Osteoblast (primary cell): ENCODE results near the gene PM20D1. TPM values are rescaled to one million over a fixed set of nuclear protein-coding genes. Genes with fewer than 3 reads are reported as not detected.

Experiments
- DNase-seq: peaks from one replicate; pipeline ENCODE4 v3.0.0; 2011; ENCODE audit warnings: low spot score, mixed read lengths; ENCODE audit not compliant: insufficient read length; ENCODE audit errors: missing footprints
- H2AFZ ChIP-seq: 2 replicates; pipeline ENCODE4 v1.6.0; 2011; ENCODE audit warnings: mild to moderate bottlenecking, low read length
- H3K27ac ChIP-seq: 2 replicates; pipeline ENCODE4 v1.5.1; 2011; ENCODE audit warnings: mild to moderate bottlenecking, low read depth, low read length, moderate library complexity
- H3K27me3 ChIP-seq: 2 replicates; pipeline ENCODE4 v1.6.0; 2012; ENCODE audit warnings: mild to moderate bottlenecking, control low read depth, inconsistent platforms, low read length, moderate library complexity; ENCODE audit not compliant: insufficient read depth
- H3K36me3 ChIP-seq: 2 replicates; pipeline ENCODE4 v1.5.1; 2011; ENCODE audit warnings: mild to moderate bottlenecking, low read length, control low read depth, moderate library complexity; ENCODE audit not compliant: insufficient read depth
- H3K4me1 ChIP-seq: 2 replicates; pipeline ENCODE4 v1.5.1; 2011; ENCODE audit warnings: mild to moderate bottlenecking, low read length, control low read depth, moderate library complexity; ENCODE audit not compliant: insufficient read depth
- H3K4me2 ChIP-seq: 2 replicates; pipeline ENCODE4 v1.6.0; 2011; ENCODE audit warnings: mild to moderate bottlenecking, low read length; ENCODE audit not compliant: insufficient read depth
- H3K4me3 ChIP-seq: fragments of 200-600 bp; sonication (generic); 3 replicates; pipeline ENCODE4 v1.5.1; 2012; ENCODE audit warnings: mild to moderate bottlenecking, low read length, inconsistent platforms; ENCODE audit not compliant: insufficient read depth
- H3K79me2 ChIP-seq: 2 replicates; pipeline ENCODE4 v1.6.0; 2012; ENCODE audit warnings: mild to moderate bottlenecking, low read length, control low read depth, inconsistent platforms; ENCODE audit not compliant: insufficient read depth
- H3K9me3 ChIP-seq: 2 replicates; pipeline ENCODE4 v1.5.1; 2011; ENCODE audit warnings: low read depth, low read length, control low read depth
- H4K20me1 ChIP-seq: 2 replicates; pipeline ENCODE4 v1.6.0; 2012; ENCODE audit warnings: mild to moderate bottlenecking, low read length, control low read depth; ENCODE audit not compliant: insufficient read depth
- total RNA-seq: library from RNA; depleted of rRNA; stranded (reverse); fragments of >200 nt; gene quantifications from 2 replicates; pipeline ENCODE4 v1.2.3, GENCODE V29; 2012
- TF ChIP-seq, protein P1 (sequence below): IDR thresholded peaks from 2 replicates; pipeline ENCODE4 v1.5.1; 2011; ENCODE audit warnings: mild to moderate bottlenecking, low read depth, low read length, moderate library complexity; ENCODE audit errors: extremely low read depth

The PM20D1 gene
- total RNA-seq, 1 donor = not detected

GRCh38 chr1:205804605-205805004 is 45.3 kb downstream of the PM20D1 start:
- no peaks in the 10 kb centered on the region for H3K9me3 ChIP-seq
- TF ChIP-seq, protein P1, sequence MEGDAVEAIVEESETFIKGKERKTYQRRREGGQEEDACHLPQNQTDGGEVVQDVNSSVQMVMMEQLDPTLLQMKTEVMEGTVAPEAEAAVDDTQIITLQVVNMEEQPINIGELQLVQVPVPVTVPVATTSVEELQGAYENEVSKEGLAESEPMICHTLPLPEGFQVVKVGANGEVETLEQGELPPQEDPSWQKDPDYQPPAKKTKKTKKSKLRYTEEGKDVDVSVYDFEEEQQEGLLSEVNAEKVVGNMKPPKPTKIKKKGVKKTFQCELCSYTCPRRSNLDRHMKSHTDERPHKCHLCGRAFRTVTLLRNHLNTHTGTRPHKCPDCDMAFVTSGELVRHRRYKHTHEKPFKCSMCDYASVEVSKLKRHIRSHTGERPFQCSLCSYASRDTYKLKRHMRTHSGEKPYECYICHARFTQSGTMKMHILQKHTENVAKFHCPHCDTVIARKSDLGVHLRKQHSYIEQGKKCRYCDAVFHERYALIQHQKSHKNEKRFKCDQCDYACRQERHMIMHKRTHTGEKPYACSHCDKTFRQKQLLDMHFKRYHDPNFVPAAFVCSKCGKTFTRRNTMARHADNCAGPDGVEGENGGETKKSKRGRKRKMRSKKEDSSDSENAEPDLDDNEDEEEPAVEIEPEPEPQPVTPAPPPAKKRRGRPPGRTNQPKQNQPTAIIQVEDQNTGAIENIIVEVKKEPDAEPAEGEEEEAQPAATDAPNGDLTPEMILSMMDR = no peak

DNA sequence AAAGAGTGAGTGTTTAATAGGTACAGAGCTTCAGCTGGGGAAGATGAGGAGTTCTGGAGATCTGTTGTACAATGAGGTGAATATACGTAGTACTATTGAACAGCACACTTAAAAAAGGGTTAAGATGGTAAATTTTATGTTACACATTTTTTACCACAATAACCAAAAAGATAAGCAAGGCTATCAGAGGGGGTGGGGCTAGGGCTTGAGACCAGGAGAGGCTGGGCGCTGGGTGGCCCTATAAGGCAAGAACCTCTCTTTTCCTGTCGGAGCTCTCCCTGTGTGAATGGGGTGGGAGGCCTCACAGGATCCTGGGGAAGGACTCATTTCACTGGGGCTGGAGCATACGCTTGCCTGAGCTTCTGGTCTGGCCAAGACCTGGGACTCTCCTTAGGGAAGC is 45.9 kb downstream of the PM20D1 start:
- DNase-seq = no peak
- Histone ChIP-seq H3K27ac (no peak overlapping the region), H3K27me3 (no peaks in the 10 kb centered on the region), H3K4me1 (peaks cover 9% of the 10 kb centered on the region), H3K79me2 (peaks cover 50% of the 10 kb centered on the region), H3K36me3 (peaks cover 13% of the 10 kb centered on the region), H3K4me3 (no peak overlapping the region), H4K20me1 (peaks cover 25% of the 10 kb centered on the region), H3K9me3 (no peaks in the 10 kb centered on the region), H3K4me2 (no peak overlapping the region), H2AFZ (no peak overlapping the region)
- TF ChIP-seq, protein P1 = no peak

More at GRCh38 chr1:205804605-205805004, 45.3 kb downstream of the PM20D1 start:
- peaks cover 8% of the 10 kb centered on the region for H3K36me3 ChIP-seq
- H3K79me2 ChIP-seq = peaks cover 56% of the 10 kb centered on the region
- H3K4me2 ChIP-seq = no peak overlapping the region
- H3K4me3 ChIP-seq = no peak overlapping the region
- H3K27me3 ChIP-seq = no peaks in the 10 kb centered on the region
- no peak overlapping the region for H3K27ac ChIP-seq
- H2AFZ ChIP-seq = no peak overlapping the region
- H4K20me1 ChIP-seq = peaks cover 29% of the 10 kb centered on the region
- H3K4me1 ChIP-seq = peaks cover 9% of the 10 kb centered on the region
- DNase-seq = no peak

DNA sequence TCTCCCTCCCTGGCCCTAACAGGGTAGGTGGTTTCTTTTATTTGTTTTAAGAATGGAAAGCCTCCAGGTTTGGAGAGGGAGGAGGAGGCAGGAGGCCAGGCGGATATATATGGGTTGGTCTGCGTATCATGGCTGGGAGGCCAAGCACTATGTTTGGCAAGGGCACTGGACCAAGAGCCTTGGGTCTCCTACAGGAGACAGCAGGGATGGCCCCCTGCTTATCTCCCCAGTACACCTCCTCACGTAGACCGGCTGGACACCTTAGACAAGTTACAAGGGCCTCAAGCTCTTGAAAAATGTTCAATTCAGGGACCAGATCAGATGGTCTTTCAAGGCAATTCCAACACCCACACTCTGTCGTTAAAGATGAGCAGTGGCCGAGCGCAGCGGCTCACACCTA is 47.9 kb downstream of the PM20D1 start:
- Histone ChIP-seq H3K4me1 (peaks cover 9% of the 10 kb centered on the region), H3K27me3 (no peaks in the 10 kb centered on the region), H3K27ac (no peak overlapping the region), H4K20me1 (peaks cover 22% of the 10 kb centered on the region), H3K36me3 (peaks cover 24% of the 10 kb centered on the region), H3K4me2 (no peak overlapping the region), H3K9me3 (no peaks in the 10 kb centered on the region), H2AFZ (no peak overlapping the region), H3K79me2 (peaks cover 37% of the 10 kb centered on the region), H3K4me3 (no peak overlapping the region)
- TF ChIP-seq, protein P1 = no peak
- DNase-seq = no peak

- H3K4me3 ChIP-seq = no peak overlapping the region
- peaks cover 22% of the 10 kb centered on the region for H4K20me1 ChIP-seq
- H3K9me3 ChIP-seq = no peaks in the 10 kb centered on the region
- no peak overlapping the region for H3K27ac ChIP-seq
- TF ChIP-seq, protein P1 = no peak
- H3K79me2 ChIP-seq = peaks cover 31% of the 10 kb centered on the region
- no peaks in the 10 kb centered on the region for H3K27me3 ChIP-seq
- H2AFZ ChIP-seq = no peak overlapping the region
- H3K4me2 ChIP-seq = no peak overlapping the region
- DNase-seq = no peak
- peaks cover 9% of the 10 kb centered on the region for H3K4me1 ChIP-seq
- peaks cover 33% of the 10 kb centered on the region for H3K36me3 ChIP-seq
These were observed 48.8 kb downstream of the PM20D1 start for GRCh38 chr1:205800981-205801703.
